Ishikawa (cell line): Measurements from ENCODE around the gene FCER1G.

Source experiments
- CREB1 ChIP-seq: IDR thresholded peaks from 2 replicates; pipeline ENCODE4 v1.6.1; 2012; ENCODE audit warnings: low read depth
- EP300 ChIP-seq: IDR thresholded peaks from 2 replicates; pipeline ENCODE4 v1.6.1; 2012; ENCODE audit warnings: borderline replicate concordance
- FOXM1 ChIP-seq: IDR thresholded peaks from 2 replicates; pipeline ENCODE4 v1.6.1; 2012; ENCODE audit warnings: low read depth, borderline replicate concordance
- MAX ChIP-seq: IDR thresholded peaks from 2 replicates; pipeline ENCODE4 v1.6.1; 2012
- RAD21 ChIP-seq: IDR thresholded peaks from 2 replicates; pipeline ENCODE4 v1.6.1; 2012; ENCODE audit warnings: low read depth
- TAF1 ChIP-seq: IDR thresholded peaks from 2 replicates; pipeline ENCODE4 v1.6.1; 2012; ENCODE audit warnings: low read depth, mild to moderate bottlenecking
- TCF12 ChIP-seq: IDR thresholded peaks from 2 replicates; pipeline ENCODE4 v1.6.1; 2012; ENCODE audit warnings: low read depth
- USF1 ChIP-seq: IDR thresholded peaks from 2 replicates; pipeline ENCODE4 v1.6.1; 2012

DNA sequence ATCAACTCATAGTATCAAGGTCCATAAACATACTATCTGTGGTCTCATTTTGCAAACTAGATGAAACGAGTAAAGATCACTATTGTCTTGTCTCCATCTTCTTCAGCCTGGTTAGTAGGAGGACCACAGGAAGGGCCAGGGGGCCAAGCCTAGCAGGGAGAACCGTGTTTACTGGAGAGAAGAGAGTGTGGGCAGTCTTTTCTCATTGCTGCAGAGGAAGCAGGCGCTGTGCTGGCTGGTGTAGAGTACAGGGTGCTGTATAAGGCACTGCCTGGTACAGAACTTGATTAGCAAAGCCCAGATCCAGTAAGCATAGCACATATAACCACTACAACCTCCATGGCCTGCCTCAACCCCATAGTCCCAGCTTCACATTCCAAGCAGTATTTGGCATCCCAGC lies 27.8 kb upstream of the FCER1G start:
- TF ChIP-seq MAX = no peak
- no peak for TF ChIP-seq CREB1
- no peak for TF ChIP-seq TAF1
- TF ChIP-seq FOXM1 = no peak
- no peak for TF ChIP-seq USF1
- TF ChIP-seq TCF12 = no peak
- no peak for TF ChIP-seq EP300
- no peak for TF ChIP-seq RAD21
